GM19397 (cell line): ENCODE data around the gene TIFAB.

Source experiments
- ATAC-seq: cut with Tn5 transposase; IDR thresholded peaks from one replicate; pipeline ENCODE4 v1.9.1; 2021; ENCODE audit warnings: mild to moderate bottlenecking, moderate library complexity; ENCODE audit not compliant: unreplicated experiment

TIFAB gene

DNA sequence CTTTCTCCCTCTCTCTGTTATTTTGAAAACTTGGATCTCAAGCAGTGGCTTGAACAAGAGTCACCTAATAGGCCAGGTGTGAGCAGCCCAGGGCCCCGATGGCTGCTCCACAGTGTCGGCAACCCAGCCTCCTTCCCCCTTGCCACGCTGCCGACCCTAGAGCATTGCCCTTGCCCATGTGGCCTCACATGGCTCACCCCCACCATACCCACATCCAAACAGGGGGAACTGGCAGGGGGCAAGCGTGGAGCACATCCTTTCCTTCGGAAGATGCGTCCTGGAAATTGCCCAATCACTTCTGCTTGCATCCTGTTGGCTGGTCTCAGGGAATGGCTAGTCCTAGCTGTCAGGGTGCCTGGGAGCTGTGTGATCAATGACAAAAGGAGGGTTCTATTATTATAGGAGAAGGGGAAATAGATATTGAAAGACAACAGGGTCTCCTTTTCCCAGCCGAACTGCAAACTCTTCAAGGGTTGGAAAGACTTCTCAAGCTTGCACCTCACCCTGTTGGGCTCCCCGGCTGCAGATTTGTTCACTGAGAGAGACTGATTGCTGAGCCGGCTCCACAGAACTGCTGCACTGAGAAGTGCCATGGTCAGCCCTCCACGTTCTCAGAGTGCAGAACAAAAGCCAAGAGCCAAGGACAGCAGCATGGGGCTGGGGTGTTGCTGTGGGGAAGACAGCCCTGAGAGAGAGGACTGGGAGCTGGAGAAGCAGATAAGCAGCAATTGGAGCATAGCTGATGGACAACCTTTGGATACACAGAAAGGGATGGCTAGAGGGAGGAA, 8.3 kb upstream of the TIFAB start:
- no peak for ATAC-seq

DNA sequence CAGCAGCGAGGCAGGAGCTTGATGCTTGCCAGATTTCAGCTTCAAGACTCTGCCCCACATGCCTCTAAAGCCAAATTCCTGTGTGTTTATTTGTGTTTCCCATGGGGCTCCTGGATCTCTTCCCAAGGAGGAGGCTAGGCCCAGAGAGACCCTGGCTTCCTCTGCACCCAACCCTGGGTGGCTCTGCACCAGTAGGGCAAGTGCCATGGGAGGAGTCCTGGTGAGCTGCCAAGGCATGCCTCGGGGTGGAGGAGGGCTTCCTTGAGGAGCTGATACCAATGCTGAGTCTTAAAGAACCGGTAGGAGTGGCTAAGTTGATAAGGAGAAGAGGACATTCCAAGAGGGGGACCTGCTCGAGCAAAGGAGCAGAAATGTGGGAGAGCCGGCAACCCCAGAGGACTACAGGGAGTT, 6.8 kb upstream of the TIFAB start:
- ATAC-seq = no peak

DNA sequence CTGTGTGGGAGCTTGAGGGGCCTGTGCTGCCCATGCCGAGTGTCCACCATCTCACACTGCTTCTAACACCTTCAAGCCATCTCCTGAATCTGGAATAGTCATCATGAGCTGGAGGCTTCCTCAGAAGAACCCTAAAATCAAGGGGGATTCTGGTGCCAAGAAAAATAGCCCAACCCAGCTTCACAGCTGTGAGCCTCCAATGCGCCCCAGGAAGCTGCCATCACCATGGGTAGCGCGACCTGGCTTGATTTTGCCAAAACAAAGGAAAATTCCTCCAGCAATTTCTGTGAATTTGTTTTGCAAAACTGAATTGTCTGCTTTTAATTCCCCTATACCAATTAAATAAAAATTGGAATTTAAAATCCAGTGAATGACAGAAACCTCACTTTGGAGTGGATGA, 6.2 kb upstream of the TIFAB start:
- ATAC-seq = no peak

DNA sequence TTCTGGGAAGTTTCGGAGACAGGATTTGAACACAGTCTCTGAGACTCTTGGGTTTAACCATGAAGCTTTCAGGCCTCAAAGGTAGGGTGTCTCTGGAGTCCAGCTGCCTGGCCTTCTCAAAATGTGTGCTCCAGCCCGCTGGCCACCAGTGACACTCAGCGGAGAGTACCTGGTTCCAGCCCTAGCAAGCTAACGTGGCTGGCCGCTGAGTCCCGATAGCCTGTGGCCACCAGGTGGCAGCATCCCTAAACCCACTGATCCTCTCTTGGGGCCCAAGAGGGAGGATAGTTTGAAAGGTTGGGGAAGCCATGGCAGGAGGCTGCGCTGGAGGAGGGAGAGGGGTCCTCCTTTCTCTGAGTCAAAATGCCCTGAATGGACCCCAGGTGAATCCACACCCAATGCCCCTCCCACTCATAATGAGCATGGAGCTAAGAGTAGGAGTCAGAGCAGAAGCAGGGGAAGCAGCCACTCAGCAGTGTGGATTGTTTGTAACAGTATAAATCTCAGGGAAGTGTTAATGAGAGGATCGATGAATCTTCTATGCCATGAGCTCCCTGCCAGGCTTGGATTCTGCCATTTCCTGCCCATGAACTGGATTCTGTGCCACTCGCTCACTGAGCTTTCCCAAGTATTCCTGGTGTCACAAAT, 5.4 kb upstream of the TIFAB start:
- peak; percentile 53 for ATAC-seq

DNA sequence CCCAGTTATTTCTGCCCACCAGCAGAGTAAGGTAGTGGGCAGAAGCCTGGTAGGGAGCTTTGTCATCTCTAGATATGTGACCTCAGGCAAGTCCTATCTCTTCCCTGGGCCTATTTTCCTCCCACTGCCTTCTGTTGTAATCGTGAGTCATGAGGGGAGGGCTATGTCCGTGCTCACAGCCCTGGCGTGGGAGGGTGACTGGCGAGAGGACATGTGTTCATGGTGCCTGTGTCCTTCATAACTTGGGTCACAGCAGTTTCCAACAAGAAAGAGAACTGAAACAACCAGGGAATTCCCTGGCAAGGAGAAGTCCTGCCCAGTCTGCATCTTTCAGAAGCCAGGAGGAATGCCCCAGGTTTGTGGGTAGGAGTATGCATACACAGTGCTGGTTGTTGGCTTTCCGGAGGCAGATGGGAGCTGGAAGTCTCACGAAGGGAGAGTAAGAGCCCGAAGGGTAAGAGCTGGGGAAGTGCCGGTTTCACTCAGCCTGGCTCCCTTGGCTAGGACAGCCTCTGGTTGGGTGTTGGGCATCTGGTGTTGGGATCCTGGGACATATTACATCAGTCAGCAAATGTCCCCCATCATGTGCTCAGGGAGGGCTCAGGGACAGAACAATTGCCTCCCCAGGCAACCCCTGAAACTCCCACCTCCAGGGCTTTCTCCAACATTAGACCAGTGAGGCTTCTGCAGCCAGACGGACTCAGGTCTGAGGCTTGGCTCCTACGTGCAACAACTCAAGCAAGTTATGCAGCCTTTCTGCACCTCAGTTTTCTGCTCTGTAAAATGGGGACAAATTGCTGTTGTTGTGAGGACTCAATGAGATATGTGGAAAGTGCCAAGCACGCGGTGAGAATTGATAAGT, 4.3 kb upstream of the TIFAB start:
- ATAC-seq = peak; percentile 51

- ATAC-seq = no peak
Observed at GRCh38 chr5:135455876-135456237, 3.7 kb upstream of the TIFAB start.

- no peak for ATAC-seq
Observed at GRCh38 chr5:135454946-135455345, 2.8 kb upstream of the TIFAB start.

DNA sequence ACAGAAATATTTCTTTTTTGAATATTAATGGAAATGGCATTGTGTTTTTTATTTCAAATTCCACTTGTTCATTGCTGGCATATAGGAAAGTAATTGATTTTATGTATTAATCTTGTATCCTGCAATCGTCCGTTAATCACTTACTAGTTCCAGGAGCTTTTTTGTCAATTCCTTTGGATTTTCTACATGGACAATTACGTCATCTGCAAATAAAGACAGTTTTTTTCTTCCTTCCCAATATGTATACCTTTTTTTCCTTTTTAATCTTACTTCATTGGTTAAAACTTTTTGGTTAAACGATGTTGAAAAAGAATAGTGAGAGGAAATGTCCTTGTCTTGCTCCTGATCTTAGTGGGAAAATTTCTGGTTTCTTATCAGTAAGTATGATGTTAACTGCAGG, 1.5 kb upstream of the TIFAB start:
- no peak for ATAC-seq

DNA sequence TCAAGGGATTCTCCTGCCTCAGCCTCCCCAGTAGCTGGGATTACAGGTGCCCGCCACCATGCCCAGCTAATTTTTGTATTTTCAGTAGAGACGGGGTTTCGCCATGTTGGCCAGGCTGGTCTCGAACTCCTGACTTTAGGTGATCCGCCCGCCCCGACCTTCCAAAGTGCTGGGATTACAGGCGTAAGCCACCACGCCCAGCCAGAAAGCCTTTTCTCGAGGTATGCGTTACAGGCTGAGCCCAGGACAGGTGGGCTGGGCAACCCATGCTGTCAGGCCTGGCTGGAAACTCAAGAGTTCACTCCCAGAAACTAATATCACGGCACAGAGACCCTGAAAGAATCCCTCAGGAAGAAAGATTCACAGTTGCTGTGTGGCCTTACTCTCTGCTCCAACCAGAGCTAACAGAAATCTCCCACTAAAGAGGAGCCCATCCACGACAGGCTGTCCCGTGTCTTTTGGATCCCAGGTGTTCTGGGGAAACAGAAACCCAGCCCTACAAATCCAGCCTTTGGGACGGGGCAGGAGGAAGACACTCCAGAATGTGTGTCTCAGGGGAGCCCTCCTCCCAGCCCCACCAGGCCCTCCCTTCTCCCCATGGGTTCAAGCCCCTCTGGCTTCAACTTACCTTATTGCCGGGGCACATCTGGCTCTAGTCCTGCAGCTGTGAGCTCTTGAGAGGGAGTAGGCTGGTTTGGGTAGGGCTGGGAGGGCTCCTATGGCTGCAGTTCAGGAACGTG, 400 bp downstream of the TIFAB start:
- no peak for ATAC-seq

GRCh38 chr5:135450952-135451351, 1.2 kb downstream of the TIFAB start:
- no peak for ATAC-seq

DNA sequence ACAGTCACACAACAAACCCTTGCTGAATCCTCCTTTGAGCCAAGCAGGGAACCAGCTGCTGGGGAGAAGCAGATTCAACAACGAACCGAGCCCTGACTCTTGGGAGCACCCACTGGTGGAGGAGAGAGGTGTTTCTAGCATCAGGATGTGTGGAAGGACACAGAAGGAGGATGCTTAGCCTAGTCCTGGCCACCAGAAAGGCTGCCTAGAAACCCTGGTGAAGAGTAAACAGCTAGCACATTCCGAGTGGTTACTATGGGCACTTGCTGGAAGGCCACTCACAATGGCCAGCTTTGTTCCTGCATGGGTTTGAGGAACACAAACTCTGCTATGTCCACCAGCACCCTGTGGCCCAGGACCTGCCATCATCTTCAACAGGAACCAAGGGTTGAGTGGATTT, 1.8 kb downstream of the TIFAB start:
- ATAC-seq = no peak

- ATAC-seq = no peak
Observed at GRCh38 chr5:135449644-135450043, 2.5 kb downstream of the TIFAB start.

DNA sequence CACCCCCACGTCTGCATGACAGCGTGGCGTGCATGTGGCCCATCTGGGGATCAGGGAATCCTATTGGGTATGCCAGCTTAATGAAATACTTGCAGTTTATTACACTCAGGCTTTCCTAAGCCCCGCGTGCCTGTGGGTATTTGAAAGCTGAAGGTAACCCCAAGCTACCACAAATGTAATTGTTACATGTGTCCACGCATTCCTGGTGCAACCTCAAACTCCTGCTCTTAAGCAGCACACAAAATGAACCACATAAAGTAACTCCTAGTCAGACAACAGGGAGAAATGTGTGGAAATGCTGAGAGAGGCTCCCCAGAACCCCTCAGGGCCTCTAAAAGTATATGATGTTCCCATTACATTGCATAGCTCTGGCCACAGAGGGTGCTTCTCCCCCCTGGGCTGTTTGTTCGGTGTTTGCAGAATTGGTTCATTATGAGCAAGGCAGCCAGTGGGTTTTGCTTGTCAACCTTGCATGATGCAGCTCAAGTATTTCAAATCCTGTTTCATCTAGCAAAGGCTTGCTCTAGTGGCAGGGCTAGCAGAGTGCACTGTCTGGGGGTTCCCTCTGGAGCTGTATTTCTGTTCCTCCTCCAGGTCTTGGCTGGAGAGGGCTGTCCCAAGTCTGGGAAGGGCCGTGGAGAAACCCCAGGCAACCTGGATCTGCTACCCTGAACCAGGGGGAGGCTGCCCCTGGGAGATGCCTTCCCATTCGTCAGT, 3.2 kb downstream of the TIFAB start:
- ATAC-seq = no peak

DNA sequence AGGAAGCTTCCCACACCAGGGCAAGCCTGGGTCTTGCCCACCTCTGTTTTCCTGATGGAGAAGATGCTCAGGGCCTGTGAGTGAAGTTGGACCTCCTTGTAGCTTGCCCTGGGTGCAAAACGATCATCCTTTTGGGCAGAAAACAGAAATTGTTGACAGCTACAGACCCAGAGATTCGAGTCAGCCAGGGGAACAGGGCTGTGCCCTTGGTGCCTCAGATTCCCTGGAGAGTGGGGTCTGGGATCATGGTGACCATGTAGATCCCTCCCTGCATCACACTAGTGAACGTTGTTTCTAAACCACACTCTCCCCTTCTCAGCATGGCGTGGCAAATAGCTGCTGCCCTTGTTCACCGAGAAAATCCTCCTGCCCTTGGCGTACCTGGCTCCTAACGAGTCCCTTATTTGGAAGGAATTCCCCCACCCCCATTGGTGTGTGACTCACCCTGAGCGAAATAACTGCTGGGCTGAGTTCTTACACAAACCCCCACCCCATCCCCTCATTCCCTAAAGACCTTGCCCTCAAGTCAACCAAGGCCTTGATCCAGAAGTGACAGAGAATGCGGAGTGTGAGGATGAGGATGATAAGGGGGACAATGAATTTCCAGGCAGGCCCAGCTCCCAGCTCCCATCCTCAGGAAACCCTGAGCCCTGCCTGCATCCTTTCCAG, 3.9 kb downstream of the TIFAB start:
- ATAC-seq = no peak

DNA sequence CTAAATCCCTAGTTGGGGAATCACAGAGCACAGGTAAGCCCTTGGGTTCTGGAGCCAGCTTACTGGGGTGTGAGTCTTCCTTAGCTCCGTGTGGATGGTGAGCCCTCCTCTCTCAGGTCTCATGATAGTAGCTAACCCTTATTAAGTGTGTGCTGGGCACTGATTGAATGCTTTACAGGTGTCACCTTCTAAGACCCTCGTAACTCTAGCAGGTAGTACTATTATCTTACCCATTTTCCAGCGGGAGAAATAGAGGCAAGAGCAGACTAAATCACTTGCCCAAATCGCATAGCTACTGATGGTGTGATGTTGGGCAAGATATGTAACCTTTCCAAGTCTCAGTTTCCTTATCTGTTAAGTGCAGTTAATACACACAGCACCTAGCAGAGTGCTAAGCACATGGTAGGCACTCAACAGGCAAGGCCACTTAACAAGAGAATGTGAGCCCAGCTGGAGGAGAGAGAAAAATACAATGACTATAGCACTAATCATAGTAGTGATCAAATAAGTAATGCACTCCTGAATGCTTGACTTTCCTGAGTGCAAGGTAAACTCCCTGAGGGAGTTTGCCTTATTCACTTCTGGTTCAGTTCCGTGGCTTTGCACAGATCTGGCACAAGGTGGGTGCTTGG, 4.7 kb downstream of the TIFAB start, which contains the start of gene DCANP1:
Gene DCANP1 (minus strand): TSS at position 51 of the 632 bp plus-strand sequence. CDS start 240 bp downstream, outside the sequence.
- no peak for ATAC-seq

DNA sequence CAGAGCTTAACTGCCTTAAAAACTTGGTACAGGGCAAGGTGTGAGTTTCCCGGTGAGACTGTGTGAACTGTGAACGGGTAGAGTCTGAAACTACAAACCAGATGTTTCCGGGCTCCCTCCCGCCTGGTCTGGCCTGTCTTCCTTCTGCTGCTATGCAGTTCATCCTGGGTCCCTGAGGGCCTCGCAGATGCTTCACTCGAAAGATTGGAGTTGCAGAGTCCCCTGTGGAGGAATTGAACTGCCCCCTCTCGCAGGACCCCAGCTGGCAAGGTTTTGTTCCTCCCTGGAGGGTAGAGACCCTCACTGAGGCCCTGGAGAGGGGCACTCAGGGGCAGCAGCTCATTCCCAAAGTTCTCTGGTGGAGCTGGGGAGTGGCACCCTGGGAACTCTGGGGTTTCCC, 5.5 kb downstream of the TIFAB start:
- ATAC-seq = no peak

GRCh38 chr5:135446206-135446605, 5.9 kb downstream of the TIFAB start:
- ATAC-seq = no peak

GRCh38 chr5:135445306-135445985, 6.7 kb downstream of the TIFAB start:
- ATAC-seq = no peak

DNA sequence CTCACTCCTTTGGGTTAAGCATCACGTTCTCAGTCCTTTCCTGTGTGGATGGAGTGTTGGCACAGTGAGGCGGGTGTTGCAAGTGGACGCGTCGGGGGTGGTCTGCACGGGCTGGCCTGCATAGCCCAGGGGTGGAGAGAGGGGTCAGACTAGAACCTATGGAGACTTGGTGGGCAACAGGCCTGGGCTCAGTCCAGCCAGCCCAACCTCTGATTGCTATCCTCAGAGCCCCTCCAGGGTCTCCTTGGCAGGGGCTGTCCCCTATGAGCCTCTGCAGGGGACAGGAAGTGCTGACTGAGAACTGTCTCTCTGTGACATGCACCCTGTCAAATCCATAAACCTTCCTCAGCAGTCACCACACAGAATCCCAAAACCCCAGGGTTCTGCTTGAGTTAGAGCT, 7.3 kb downstream of the TIFAB start:
- ATAC-seq = no peak
